ENCODE measurements around the gene USP17L18.
"Not testable (repeated sequence)": the region's sequence is repeated elsewhere in the genome, so short reads cannot be mapped to it uniquely, and the experiment has no call there.

USP17L18 gene
- 0 reads per million in 9 experiments for total RNA-seq

GRCh38 chr4:9247953-9248680, at the start of gene USP17L18:
USP17L18 (plus strand) TSS chr4:9248630; CDS start chr4:9248630, 0 bp downstream.
- DNase-seq; H3K27ac Mint-ChIP-seq; ATAC-seq (replicated peaks); H3K4me1 Mint-ChIP-seq (ENCODE audit: low read depth in 2 of 2); H3K27me3 Mint-ChIP-seq; H3K9me3 Mint-ChIP-seq; H3K4me3 Mint-ChIP-seq; H3K36me3 Mint-ChIP-seq (ENCODE audit: insufficient read depth): not testable (repeated sequence)

DNA sequence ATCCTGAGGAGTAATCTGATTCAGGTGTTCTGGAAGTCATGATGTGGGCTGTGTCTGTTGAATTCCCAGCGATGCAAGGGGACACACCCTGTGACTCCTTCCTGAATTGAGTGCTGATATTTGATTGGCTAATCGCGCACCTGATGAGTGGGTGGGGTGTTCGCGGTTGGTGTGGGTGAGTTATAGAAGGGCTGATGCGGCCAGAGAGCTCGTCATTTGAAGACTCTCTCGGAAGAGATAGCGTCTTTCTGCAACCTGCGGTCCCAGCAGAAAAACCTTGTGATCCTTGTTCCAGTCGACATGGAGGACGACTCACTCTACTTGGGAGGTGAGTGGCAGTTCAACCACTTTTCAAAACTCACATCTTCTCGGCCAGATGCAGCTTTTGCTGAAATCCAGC, 38.1 kb upstream of the USP17L18 start, which contains the start of gene USP17L10:
Gene USP17L10 (plus strand): TSS at position 301 of the 400 bp plus-strand sequence. CDS start 0 bp downstream, at position 301.
- not testable (repeated sequence) for H3K36me3 Mint-ChIP-seq (ENCODE audit: insufficient read depth); H3K27ac Mint-ChIP-seq; ATAC-seq (replicated peaks); H3K9me3 Mint-ChIP-seq; H3K27me3 Mint-ChIP-seq; H3K4me1 Mint-ChIP-seq (ENCODE audit: low read depth in 2 of 2); H3K4me3 Mint-ChIP-seq; DNase-seq

DNA sequence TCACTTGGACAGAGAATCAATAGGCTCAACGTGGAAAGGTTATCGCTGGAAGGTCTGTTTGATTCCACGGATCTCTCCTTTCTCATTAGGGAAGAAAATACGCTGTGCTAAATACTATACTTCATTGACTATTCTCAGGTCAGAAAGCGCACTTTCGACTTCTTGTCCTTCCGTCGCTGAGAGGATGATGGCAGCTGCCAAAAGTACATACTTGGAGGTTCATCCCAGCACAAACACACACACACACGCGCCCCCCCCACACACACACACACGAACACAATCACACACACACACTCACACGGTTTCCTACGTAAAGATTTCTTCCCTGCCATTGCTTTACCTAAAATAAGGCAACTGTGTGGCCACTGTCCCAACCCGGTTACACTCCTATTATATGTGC, 33.7 kb upstream of the USP17L18 start:
- H3K36me3 Mint-ChIP-seq (ENCODE audit: insufficient read depth); H3K4me3 Mint-ChIP-seq; H3K27me3 Mint-ChIP-seq; H3K4me1 Mint-ChIP-seq (ENCODE audit: low read depth in 2 of 2); DNase-seq; H3K9me3 Mint-ChIP-seq; ATAC-seq (replicated peaks); H3K27ac Mint-ChIP-seq: not testable (repeated sequence)

GRCh38 chr4:9215105-9215504, 33.3 kb upstream of the USP17L18 start, which contains the start of gene USP17L11:
USP17L11 (plus strand) TSS chr4:9215405; CDS start chr4:9215405, 0 bp downstream.
- not testable (repeated sequence) for H3K4me1 Mint-ChIP-seq (ENCODE audit: low read depth in 2 of 2); DNase-seq; H3K27me3 Mint-ChIP-seq; H3K27ac Mint-ChIP-seq; H3K36me3 Mint-ChIP-seq (ENCODE audit: insufficient read depth); H3K9me3 Mint-ChIP-seq; H3K4me3 Mint-ChIP-seq; ATAC-seq (replicated peaks)

GRCh38 chr4:9219852-9220251, 28.6 kb upstream of the USP17L18 start, which contains the start of gene USP17L12:
USP17L12 (plus strand) TSS chr4:9220152; CDS start chr4:9220152, 0 bp downstream.
- H3K27ac Mint-ChIP-seq; DNase-seq; H3K9me3 Mint-ChIP-seq; ATAC-seq (replicated peaks); H3K36me3 Mint-ChIP-seq (ENCODE audit: insufficient read depth); H3K27me3 Mint-ChIP-seq; H3K4me3 Mint-ChIP-seq; H3K4me1 Mint-ChIP-seq (ENCODE audit: low read depth in 2 of 2): not testable (repeated sequence)

DNA sequence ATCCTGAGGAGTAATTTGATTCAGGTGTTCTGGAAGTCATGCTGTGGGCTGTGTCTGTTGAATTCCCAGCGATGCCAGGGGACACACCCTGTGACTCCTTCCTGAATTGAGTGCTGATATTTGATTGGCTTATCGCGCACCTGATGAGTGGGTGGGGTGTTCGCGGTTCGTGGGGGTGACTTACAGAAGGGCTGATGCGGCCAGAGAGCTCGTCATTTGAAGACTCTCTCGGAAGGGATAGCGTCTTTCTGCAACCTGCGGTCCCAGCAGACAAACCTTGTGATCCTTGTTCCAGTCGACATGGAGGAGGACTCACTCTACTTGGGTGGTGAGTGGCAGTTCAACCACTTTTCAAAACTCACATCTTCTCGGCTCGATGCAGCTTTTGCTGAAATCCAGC, 23.8 kb upstream of the USP17L18 start, which contains the start of gene USP17L13:
Gene USP17L13 (plus strand): TSS at position 301 of the 400 bp plus-strand sequence. CDS start 0 bp downstream, at position 301.
- H3K9me3 Mint-ChIP-seq; H3K36me3 Mint-ChIP-seq (ENCODE audit: insufficient read depth); H3K4me3 Mint-ChIP-seq; DNase-seq; ATAC-seq (replicated peaks); H3K27me3 Mint-ChIP-seq; H3K27ac Mint-ChIP-seq; H3K4me1 Mint-ChIP-seq (ENCODE audit: low read depth in 2 of 2): not testable (repeated sequence)

DNA sequence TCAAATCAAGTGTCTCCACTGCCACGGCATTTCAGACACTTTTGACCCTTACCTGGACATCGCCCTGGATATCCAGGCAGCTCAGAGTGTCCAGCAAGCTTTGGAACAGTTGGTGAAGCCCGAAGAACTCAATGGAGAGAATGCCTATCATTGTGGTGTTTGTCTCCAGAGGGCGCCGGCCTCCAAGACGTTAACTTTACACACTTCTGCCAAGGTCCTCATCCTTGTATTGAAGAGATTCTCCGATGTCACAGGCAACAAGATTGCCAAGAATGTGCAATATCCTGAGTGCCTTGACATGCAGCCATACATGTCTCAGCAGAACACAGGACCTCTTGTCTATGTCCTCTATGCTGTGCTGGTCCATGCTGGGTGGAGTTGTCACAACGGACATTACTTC, 18.2 kb upstream of the USP17L18 start:
- H3K4me1 Mint-ChIP-seq (ENCODE audit: low read depth in 2 of 2); DNase-seq; ATAC-seq (replicated peaks); H3K27me3 Mint-ChIP-seq; H3K9me3 Mint-ChIP-seq; H3K27ac Mint-ChIP-seq; H3K4me3 Mint-ChIP-seq; H3K36me3 Mint-ChIP-seq (ENCODE audit: insufficient read depth): not testable (repeated sequence)

DNA sequence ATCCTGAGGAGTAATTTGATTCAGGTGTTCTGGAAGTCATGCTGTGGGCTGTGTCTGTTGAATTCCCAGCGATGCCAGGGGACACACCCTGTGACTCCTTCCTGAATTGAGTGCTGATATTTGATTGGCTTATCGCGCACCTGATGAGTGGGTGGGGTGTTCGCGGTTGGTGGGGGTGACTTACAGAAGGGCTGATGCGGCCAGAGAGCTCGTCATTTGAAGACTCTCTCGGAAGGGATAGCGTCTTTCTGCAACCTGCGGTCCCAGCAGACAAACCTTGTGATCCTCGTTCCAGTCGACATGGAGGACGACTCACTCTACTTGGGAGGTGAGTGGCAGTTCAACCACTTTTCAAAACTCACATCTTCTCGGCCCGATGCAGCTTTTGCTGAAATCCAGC, 14.3 kb upstream of the USP17L18 start, which contains the start of gene USP17L15:
Gene USP17L15 (plus strand): TSS at position 301 of the 400 bp plus-strand sequence. CDS start 0 bp downstream, at position 301.
- DNase-seq; ATAC-seq (replicated peaks); H3K9me3 Mint-ChIP-seq; H3K4me3 Mint-ChIP-seq; H3K27ac Mint-ChIP-seq; H3K27me3 Mint-ChIP-seq; H3K36me3 Mint-ChIP-seq (ENCODE audit: insufficient read depth); H3K4me1 Mint-ChIP-seq (ENCODE audit: low read depth in 2 of 2): not testable (repeated sequence)

DNA sequence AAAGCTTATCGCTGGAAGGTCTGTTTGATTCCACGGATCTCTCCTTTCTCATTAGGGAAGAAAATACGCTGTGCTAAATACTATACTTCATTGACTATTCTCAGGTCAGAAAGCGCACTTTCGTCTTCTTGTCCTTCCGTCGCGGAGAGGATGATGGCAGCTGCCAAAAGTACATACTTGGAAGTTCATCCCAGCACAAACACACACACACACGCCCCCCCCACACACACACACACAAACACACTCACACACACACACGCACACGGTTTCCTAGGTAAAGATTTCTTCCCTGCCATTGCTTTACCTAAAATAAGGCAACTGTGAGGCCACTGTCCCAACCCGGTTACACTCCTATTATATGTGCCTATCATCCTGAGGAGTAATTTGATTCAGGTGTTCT, 10.0 kb upstream of the USP17L18 start:
- H3K9me3 Mint-ChIP-seq; H3K27me3 Mint-ChIP-seq; ATAC-seq (replicated peaks); H3K36me3 Mint-ChIP-seq (ENCODE audit: insufficient read depth); DNase-seq; H3K27ac Mint-ChIP-seq; H3K4me1 Mint-ChIP-seq (ENCODE audit: low read depth in 2 of 2); H3K4me3 Mint-ChIP-seq: not testable (repeated sequence)

GRCh38 chr4:9243579-9243978, 4.9 kb upstream of the USP17L18 start, which contains the start of gene USP17L17:
USP17L17 (plus strand) TSS chr4:9243879; CDS start chr4:9243879, 0 bp downstream.
- H3K27me3 Mint-ChIP-seq; H3K4me1 Mint-ChIP-seq (ENCODE audit: low read depth in 2 of 2); H3K27ac Mint-ChIP-seq; DNase-seq; ATAC-seq (replicated peaks); H3K4me3 Mint-ChIP-seq; H3K36me3 Mint-ChIP-seq (ENCODE audit: insufficient read depth); H3K9me3 Mint-ChIP-seq: not testable (repeated sequence)

DNA sequence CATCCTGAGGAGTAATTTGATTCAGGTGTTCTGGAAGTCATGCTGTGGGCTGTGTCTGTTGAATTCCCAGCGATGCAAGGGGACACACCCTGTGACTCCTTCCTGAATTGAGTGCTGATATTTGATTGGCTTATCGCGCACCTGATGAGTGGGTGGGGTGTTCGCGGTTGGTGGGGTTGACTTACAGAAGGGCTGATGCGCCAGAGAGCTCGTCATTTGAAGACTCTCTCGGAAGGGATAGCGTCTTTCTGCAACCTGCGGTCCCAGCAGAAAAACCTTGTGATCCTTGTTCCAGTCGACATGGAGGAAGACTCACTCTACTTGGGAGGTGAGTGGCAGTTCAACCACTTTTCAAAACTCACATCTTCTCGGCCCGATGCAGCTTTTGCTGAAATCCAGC, 4.6 kb downstream of the USP17L18 start, which contains the start of gene USP17L19:
Gene USP17L19 (plus strand): TSS at position 301 of the 400 bp plus-strand sequence. CDS start 0 bp downstream, at position 301.
- H3K4me1 Mint-ChIP-seq (ENCODE audit: low read depth in 2 of 2); DNase-seq; H3K4me3 Mint-ChIP-seq; H3K27ac Mint-ChIP-seq; H3K9me3 Mint-ChIP-seq; H3K36me3 Mint-ChIP-seq (ENCODE audit: insufficient read depth); H3K27me3 Mint-ChIP-seq; ATAC-seq (replicated peaks): not testable (repeated sequence)

GRCh38 chr4:9257824-9258223, 9.4 kb downstream of the USP17L18 start, which contains the start of gene USP17L20:
USP17L20 (plus strand) TSS chr4:9258124; CDS start chr4:9258124, 0 bp downstream.
- not testable (repeated sequence) for H3K27me3 Mint-ChIP-seq; ATAC-seq (replicated peaks); H3K4me3 Mint-ChIP-seq; H3K36me3 Mint-ChIP-seq (ENCODE audit: insufficient read depth); H3K27ac Mint-ChIP-seq; H3K4me1 Mint-ChIP-seq (ENCODE audit: low read depth in 2 of 2); DNase-seq; H3K9me3 Mint-ChIP-seq

DNA sequence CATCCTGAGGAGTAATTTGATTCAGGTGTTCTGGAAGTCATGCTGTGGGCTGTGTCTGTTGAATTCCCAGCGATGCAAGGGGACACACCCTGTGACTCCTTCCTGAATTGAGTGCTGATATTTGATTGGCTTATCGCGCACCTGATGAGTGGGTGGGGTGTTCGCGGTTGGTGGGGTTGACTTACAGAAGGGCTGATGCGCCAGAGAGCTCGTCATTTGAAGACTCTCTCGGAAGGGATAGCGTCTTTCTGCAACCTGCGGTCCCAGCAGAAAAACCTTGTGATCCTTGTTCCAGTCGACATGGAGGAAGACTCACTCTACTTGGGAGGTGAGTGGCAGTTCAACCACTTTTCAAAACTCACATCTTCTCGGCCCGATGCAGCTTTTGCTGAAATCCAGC, 14.1 kb downstream of the USP17L18 start, which contains the start of gene USP17L21:
Gene USP17L21 (plus strand): TSS at position 301 of the 400 bp plus-strand sequence. CDS start 0 bp downstream, at position 301.
- H3K4me1 Mint-ChIP-seq (ENCODE audit: low read depth in 2 of 2); H3K27ac Mint-ChIP-seq; H3K36me3 Mint-ChIP-seq (ENCODE audit: insufficient read depth); H3K4me3 Mint-ChIP-seq; DNase-seq; ATAC-seq (replicated peaks); H3K27me3 Mint-ChIP-seq; H3K9me3 Mint-ChIP-seq: not testable (repeated sequence)

- not testable (repeated sequence) for DNase-seq; H3K9me3 Mint-ChIP-seq; H3K4me1 Mint-ChIP-seq (ENCODE audit: low read depth in 2 of 2); H3K27ac Mint-ChIP-seq; ATAC-seq (replicated peaks); H3K36me3 Mint-ChIP-seq (ENCODE audit: insufficient read depth); H3K27me3 Mint-ChIP-seq; H3K4me3 Mint-ChIP-seq
These were observed 18.9 kb downstream of the USP17L18 start, which contains the start of gene USP17L22 for GRCh38 chr4:9267319-9267718. USP17L22 (plus strand) TSS chr4:9267619; CDS start chr4:9267619, 0 bp downstream.
